G401 (cell line): ENCODE results near the gene GNA14. TPM values are rescaled to one million over a fixed set of nuclear protein-coding genes. Genes with fewer than 3 reads are reported as not detected.
"Not testable (repeated sequence)": the region's sequence is repeated elsewhere in the genome, so short reads cannot be mapped to it uniquely, and the experiment has no call there.

Source experiments
- DNase-seq: peaks from one replicate; pipeline ENCODE4 v3.0.0-alpha.2; 2015; ENCODE audit warnings: low spot score
- in situ Hi-C: cut with HindIII; loops from 2 replicates; pipeline ENCODE4 v1.10.0; 2016; ENCODE audit warnings: low sequenced_read_pairs, mixed read lengths
- total RNA-seq: library from RNA; depleted of rRNA; stranded (reverse); fragments of >200 nt; shearing (Covaris generic); gene quantifications from 2 replicates; pipeline ENCODE4 v1.2.3, GENCODE V29; 2014

GNA14 gene
- total RNA-seq, 1 experiment from 2014 or later, result not detected

GRCh38 chr9:77593528-77593927 lies 54.6 kb downstream of the GNA14 start:
- no peak for DNase-seq
- in situ Hi-C loops, result no loop called here

DNA sequence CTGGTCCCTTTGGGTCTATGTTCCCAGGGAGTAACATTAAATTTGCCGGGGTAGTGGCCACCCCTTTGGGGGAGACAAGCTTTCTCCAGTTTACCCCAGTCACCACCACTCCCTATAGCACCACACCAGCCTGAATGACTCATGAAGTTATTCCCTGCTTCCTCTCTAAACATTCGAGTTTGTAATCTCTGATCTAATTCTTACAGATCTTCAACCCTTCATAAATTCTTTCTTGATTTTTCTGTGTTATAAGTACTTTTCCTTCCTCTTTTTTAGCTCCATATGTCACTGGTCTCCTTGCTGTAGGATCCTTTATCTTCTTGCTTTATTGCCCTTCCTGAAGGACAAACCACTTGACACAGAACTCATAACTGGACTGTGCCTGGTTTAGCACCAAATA lies 55.6 kb downstream of the GNA14 start:
- DNase-seq, result no peak
- in situ Hi-C loops, result no loop called here

DNA sequence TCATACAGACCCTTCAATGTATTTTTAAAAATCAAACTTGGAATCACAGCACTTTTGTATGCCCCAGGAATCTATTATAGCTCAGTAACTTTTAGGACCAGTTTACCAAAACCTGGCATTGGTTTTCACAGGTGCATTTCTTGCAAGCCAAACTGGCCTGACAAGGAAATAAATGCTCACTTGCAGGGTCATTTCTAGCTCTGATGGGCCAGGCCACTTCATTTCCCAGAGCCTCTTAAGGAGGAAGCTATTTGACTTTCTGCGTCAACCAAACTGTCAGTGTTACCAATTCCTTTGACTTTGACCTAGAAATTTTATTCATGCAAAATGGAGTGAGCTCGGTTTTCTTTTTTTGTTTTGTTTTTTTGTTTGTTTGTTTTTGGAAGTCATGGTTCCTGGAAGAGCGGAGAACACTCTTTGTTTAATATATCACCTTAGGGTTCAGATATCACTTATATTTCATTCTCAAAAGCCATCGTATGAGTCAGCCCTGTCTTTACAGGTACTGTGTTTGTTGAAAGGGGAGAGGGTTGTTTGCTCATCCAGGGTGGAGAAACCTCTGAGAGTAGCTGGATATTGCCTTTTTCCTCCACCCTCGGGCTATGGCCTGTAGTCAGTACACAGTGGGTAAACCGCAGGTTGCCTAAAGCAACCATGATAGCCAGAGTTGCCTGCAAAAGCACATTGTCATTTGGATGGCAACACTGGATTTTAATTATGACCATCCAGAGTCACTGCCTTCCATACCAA lies 58.9 kb downstream of the GNA14 start:
- in situ Hi-C loops, result no loop called here
- DNase-seq, result no peak

- no peak for DNase-seq
- in situ Hi-C loops, result no loop called here
These were observed 59.7 kb downstream of the GNA14 start for GRCh38 chr9:77588271-77588937.

GRCh38 chr9:77587851-77588250 lies 60.3 kb downstream of the GNA14 start:
- no peak for DNase-seq
- in situ Hi-C loops, result no loop called here

- DNase-seq, result no peak
- in situ Hi-C loops, result no loop called here
These were observed 61.1 kb downstream of the GNA14 start for GRCh38 chr9:77587042-77587441.

GRCh38 chr9:77586591-77586990 lies 61.5 kb downstream of the GNA14 start:
- in situ Hi-C loops, result no loop called here
- no peak for DNase-seq

GRCh38 chr9:77585335-77585786 lies 62.8 kb downstream of the GNA14 start:
- in situ Hi-C loops, result no loop called here
- no peak for DNase-seq

GRCh38 chr9:77584927-77585326 lies 63.2 kb downstream of the GNA14 start:
- DNase-seq, in situ Hi-C loops: not testable (repeated sequence)

DNA sequence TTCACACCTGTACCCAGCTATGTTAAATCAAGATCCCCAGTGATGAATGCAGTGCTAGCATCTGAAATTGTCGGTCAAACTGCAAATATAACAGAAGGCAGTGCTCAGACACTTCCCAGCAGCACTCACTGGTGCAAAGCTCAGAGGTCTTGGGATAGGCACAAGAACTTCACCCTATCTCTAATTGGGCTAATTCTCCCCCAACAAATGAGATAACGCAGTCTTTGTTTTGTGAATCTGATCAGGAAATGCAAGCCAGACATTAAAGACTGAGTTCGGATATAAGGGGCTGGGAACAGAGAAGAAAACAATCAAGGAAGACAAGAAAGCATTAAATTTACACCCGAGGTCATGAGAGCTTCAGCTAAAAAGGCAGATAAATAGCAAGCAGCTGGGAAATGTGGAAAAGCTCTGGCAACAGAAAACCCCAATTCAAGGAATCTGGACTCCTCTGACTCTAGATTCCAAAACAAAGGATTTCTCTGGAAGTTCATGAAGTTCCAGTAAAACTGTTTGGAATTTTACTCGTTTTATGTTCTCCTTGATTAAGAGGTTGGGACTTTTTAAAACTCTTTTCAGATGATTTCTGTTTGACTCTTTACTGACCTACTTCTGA lies 65.1 kb downstream of the GNA14 start:
- no peak for DNase-seq
- in situ Hi-C loops, result no loop called here

DNA sequence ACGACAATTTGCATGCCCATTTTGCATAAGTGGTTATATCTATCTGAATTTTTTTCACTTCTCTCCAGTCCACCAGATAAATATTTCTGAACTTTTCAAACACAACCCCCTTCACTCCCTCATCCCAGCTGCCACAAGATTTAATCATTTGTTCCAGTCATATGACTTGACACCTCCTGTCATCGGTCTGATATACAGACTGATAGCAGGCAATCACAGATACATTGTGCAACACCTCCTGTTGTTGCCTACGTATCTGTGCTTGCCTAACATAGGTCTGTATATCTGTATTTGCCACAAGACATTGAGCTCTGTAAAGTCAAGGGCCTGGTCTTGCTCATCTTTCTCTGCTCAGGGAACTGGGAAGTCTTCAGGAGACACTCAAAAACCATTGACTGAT lies 65.6 kb downstream of the GNA14 start:
- in situ Hi-C loops, result no loop called here
- no peak for DNase-seq

DNA sequence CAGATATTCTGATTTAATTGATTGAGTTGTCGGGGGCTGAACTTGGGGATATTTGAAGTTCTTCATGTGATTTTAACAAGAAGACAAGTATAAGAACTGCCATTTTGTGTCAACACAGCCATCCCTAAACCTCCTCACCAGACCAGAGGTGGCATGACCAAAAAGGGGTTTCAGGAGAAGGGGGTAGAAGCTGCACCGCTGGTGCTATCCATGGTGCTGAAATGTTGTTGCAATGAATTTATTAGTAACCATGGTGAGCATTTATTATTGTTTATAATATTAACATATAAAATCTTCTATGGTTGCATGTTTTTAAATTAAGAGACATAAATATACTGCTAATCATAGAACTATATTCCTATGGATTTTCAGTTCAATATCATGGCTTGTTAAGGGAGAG lies 72.3 kb downstream of the GNA14 start:
- in situ Hi-C loops, result no loop called here
- no peak for DNase-seq

DNA sequence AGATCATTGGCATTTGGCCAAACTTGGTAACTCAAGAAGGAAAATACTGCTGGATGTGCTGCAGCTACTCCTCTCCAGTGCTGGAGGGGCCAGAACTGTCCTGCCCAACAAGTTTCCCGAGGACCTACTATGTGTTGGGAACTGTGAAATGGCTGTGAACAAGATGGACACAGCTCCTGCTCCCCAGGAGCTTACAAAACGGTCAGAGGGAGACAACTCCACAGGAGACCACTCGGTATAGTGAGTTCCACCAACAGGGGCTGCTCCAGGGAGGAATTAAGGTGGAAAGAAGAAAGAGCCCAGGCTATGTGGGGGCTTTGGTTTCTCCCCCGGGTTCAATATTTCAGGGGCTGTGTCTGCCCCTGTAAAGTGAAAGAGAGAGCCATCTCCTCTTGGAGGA lies 78.8 kb downstream of the GNA14 start:
- no peak for DNase-seq
- in situ Hi-C loops, result no loop called here

DNA sequence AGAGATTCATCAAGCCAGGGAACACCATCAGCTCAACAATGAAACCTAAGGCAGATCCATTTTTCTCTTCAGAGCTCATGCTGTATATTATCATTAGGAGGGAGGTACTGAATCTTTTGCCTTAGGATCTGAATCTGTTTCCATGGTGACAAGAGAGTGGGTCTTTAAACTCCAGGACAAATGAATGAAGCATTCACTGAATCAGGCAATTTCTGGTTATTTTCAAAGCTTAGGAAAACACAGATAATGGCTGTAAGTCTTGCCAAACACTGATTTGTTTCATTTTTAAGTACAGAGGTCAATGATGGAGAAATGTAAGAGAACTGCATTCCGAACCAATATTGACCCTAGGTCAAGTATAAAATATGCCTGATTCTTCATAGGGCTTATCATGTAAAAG lies 84.9 kb downstream of the GNA14 start:
- in situ Hi-C loops, result no loop called here
- no peak for DNase-seq

- in situ Hi-C loops, result no loop called here
- DNase-seq, result no peak
These were observed 85.9 kb downstream of the GNA14 start for GRCh38 chr9:77562019-77562748.

DNA sequence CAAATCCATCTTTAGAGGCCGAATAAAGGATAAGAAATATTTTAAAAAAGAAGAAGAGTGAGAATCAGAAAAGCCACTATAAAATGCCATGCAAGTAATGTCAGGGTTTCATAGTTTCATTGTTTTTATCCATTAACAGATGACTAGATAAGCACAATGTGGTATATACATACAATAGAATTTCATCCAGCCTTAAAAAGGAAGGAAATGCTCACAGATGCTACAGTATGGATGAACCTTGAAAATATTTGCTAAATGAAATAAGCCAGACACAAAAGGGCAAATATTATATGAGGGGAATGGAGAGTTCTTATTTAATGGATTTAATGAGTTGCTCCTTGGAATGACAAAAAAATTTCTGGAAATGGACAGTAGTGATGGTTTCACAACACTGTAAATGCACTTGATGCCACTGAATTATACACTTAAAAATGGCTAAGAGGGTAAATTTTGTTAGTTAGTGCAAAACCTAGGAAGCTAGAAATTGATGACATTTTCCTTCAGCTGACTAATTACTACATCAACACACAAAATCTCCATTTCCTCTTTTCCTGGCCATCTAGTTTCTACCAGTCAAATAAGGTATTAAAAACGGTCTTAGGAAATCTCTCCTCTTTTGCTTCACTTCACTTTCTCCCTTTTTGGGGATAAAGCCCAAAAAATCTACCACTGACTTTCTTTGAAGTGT lies 86.6 kb downstream of the GNA14 start:
- DNase-seq, result no peak
- in situ Hi-C loops, result no loop called here

- DNase-seq, result no peak
- in situ Hi-C loops, result no loop called here
These were observed 91.7 kb downstream of the GNA14 start for GRCh38 chr9:77556396-77556795.

DNA sequence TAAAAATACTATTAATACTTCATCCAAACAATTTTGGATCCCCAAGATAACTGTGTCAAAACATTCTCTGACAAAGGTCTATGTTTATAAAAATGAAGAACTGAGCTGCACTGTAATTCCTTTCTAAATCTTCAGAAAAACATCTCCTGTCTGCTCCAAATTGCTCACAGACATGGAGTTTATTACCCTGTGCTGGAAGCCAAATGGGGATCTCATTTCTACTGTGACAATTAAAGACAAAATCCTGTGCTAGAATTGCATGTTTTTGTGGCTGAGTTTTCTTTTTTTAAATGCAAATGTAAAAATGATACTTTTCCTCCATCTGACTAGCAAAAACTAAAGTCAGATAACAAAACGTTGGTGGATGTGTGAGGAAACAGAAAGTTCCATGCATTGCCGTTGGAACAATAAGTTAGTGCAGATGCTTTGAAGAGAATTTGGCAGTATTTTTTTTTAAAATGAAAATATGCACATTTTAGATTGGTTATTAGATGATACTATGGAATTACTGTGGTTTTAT lies 93.5 kb downstream of the GNA14 start:
- in situ Hi-C loops, result no loop called here

GRCh38 chr9:77547106-77547730 lies 100.9 kb downstream of the GNA14 start:
- in situ Hi-C loops, result no loop called here
- DNase-seq, result no peak

More for the DNA sequence above, 93.5 kb downstream of the GNA14 start:
- DNase-seq, result no peak
